Thyroid gland (tissue), 4 donors: Measurements from ENCODE around the gene P2RX2. TPM values are rescaled to one million over a fixed set of nuclear protein-coding genes. Genes with fewer than 3 reads are reported as not detected.

Experiments used
- DNase-seq, 2 donors: peaks; one replicate each; pipeline ENCODE4 v3.0.0-alpha.2; 2019
- H3K27ac ChIP-seq, 3 donors: fragments of 200-600 bp; sonication (generic); 1 replicate in 2 of 3; 2 replicates in 1 of 3; pipeline ENCODE4 v1.5.1; 2016 to 2019; ENCODE audit warnings: mild to moderate bottlenecking in 1 of 3, moderate library complexity in 1 of 3
- H3K27me3 ChIP-seq: fragments of 200-600 bp; sonication (generic); one replicate; pipeline ENCODE4 v1.5.1; 2019
- H3K36me3 ChIP-seq, 2 donors: fragments of 200-600 bp; sonication (generic); one replicate each; pipeline ENCODE4 v1.5.1; 2016 to 2019
- H3K4me1 ChIP-seq, 2 donors: fragments of 200-600 bp; sonication (generic); one replicate each; pipeline ENCODE4 v1.5.1; 2017 to 2019
- H3K4me3 ChIP-seq, 3 donors: fragments of 200-600 bp; sonication (generic); replicated peaks in 1 of 3; 1 replicate in 2 of 3; 2 replicates in 1 of 3; pipeline ENCODE4 v1.5.1; 2016; ENCODE audit warnings: mild to moderate bottlenecking in 1 of 3
- H3K9me3 ChIP-seq: fragments of 200-600 bp; sonication (generic); one replicate; pipeline ENCODE4 v1.5.1; 2017
- POLR2A ChIP-seq, 2 donors: fragments of 450-650 bp; IDR thresholded peaks; one replicate each; pipeline ENCODE4 v1.6.1; 2017; ENCODE audit warnings: antibody characterized with exemption in 2 of 2, mild to moderate bottlenecking in 2 of 2, moderate library complexity in 1 of 2
- WGBS, 2 donors: methylation state at CpG; one replicate each; pipeline ENCODE4 v1.1.5; 2017; 5-methylcytosine and 5-hydroxymethylcytosine counted together
- intact Hi-C: fragments of 100-400 bp; cut with DNase I; formaldehyde crosslinking; loops from one replicate; pipeline ENCODE4 v1.15.1; 2023
- microRNA-seq: library from miRNA; unstranded; fragments of <30 nt; microRNA quantifications from one replicate; pipeline ENCODE4, GENCODE V29; 2016
- small RNA-seq: library from RNA; depleted of rRNA; stranded (forward); fragments of <200 nt; gene quantifications from one replicate; pipeline ENCODE3, GENCODE V24; 2016
- total RNA-seq, 4 donors: library from RNA; depleted of rRNA; stranded (reverse); fragments of >200 nt; gene quantifications; one replicate each; pipeline ENCODE4 v1.2.3, GENCODE V29; 2016
- TF ChIP-seq, protein P1 (sequence below), 6 experiments: fragments of 200-600 bp in 3 of 6; fragments of 450-650 bp in 3 of 6; sonication (generic) in 3 of 6; IDR thresholded peaks; one replicate each; pipeline ENCODE4 v1.5.1; 2016 to 2019; ENCODE audit warnings: antibody characterized with exemption in 6 of 6, mild to moderate bottlenecking in 2 of 6, inconsistent platforms in 1 of 6, moderate library complexity in 1 of 6

P2RX2 gene
- total RNA-seq, 4 donors from 2014 or later, result 0.45 TPM; not detected in 3

DNA sequence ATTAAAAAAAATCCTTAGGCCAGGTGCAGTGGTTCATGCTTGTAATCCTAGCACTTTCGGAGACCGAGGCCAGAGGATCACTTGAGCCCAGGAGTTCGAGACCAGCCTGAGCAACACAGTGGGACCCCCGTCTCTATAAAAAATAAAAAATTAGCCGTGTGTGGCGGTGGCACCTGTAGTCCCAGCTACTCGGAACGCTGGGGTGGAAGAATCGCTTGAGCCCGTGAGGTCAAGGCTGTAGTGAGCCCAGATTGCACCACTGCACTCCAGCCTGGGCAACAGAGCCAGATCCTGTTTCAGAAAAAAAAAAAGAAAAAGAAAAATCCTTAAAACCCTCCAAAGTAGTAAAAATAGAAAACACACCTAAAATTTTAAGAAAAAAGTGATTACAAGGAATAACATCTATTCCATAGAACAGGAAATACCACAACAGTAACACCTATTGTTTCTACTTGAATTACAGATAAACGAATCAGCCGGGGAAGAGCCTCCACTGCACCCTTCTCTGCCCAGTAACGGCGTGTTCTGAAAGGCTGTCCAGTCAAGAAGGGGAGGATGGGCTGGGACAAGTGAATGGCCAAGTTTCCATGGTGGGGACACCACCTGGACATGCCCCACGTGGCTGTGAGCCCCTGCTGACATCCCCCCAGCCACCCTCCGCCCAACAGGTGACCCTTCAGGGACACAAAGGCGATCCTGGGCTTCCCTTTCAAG, 50.7 kb downstream of the P2RX2 start:
- H3K36me3 ChIP-seq, result peaks cover 18 to 24% of the 10 kb centered on the region in 2 donors
- H3K4me3 ChIP-seq, result no peak overlapping the region
- 88 to 90% methylated on average over 17 of the region's 17 CpGs for WGBS, 2 donors

More for the DNA sequence above, 50.7 kb downstream of the P2RX2 start:
- TF ChIP-seq, protein P1, sequence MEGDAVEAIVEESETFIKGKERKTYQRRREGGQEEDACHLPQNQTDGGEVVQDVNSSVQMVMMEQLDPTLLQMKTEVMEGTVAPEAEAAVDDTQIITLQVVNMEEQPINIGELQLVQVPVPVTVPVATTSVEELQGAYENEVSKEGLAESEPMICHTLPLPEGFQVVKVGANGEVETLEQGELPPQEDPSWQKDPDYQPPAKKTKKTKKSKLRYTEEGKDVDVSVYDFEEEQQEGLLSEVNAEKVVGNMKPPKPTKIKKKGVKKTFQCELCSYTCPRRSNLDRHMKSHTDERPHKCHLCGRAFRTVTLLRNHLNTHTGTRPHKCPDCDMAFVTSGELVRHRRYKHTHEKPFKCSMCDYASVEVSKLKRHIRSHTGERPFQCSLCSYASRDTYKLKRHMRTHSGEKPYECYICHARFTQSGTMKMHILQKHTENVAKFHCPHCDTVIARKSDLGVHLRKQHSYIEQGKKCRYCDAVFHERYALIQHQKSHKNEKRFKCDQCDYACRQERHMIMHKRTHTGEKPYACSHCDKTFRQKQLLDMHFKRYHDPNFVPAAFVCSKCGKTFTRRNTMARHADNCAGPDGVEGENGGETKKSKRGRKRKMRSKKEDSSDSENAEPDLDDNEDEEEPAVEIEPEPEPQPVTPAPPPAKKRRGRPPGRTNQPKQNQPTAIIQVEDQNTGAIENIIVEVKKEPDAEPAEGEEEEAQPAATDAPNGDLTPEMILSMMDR (IDR thresholded peaks at IDR 0.05), result no peak
- no peak for TF ChIP-seq POLR2A (IDR thresholded peaks at IDR 0.05)
- Histone ChIP-seq H3K27ac (no peak overlapping the region), H3K27me3 (no peaks in the 10 kb centered on the region), H3K4me1 (no peaks in the 10 kb centered on the region), H3K9me3 (no peaks in the 10 kb centered on the region)
- intact Hi-C loops, result no loop called here
- no peak for DNase-seq

Small RNAs within 50 kb of the gene (microRNA-seq; reads per million reads assigned to microRNA genes)
- not detected for gene MIR6763

Small RNAs within 50 kb of the gene (small RNA-seq; reads per million reads assigned to genes)
- not detected for gene MIR6763

Other genes with a start within 250 kb of the P2RX2 start
- gene FBRSL1, start 128.6 kb upstream of the P2RX2 start, total RNA-seq, result 10 to 100 TPM in 2 of 4 donors, 1 to 10 TPM in 2; 9.2 to 19.7 (median 12.0) TPM
- 1 to 10 TPM in 2 of 4 donors, under 1 TPM in 1, not detected in 1; 0.89 to 3.2 (median 3.2) TPM for gene LRCOL1, start 8.2 kb upstream of the P2RX2 start, total RNA-seq
- gene POLE, start 68.6 kb downstream of the P2RX2 start, total RNA-seq, result 10 to 100 TPM; 19.2 to 28.1 (median 23.9) TPM
- 10 to 100 TPM; 25.7 to 57.6 (median 38.4) TPM for gene PXMP2, start 68.8 kb downstream of the P2RX2 start, total RNA-seq
- gene PGAM5, start 92.1 kb downstream of the P2RX2 start, total RNA-seq, result 10 to 100 TPM; 21.6 to 45.8 (median 26.0) TPM
- gene ANKLE2, start 143.1 kb downstream of the P2RX2 start, total RNA-seq, result 10 to 100 TPM; 50.7 to 70.7 (median 55.3) TPM
- gene GOLGA3, start 210.1 kb downstream of the P2RX2 start, total RNA-seq, result 100 to 1,000 TPM in 2 of 4 donors, 10 to 100 TPM in 2; 73.8 to 106 (median 88.8) TPM